Measurements from ENCODE around the gene PCDHGB3. TPM values are rescaled to one million over a fixed set of nuclear protein-coding genes. Genes with fewer than 3 reads are reported as not detected.
"Not testable (repeated sequence)": the region's sequence is repeated elsewhere in the genome, so short reads cannot be mapped to it uniquely, and the experiment has no call there.

The PCDHGB3 gene
- total RNA-seq, 1 experiment from 2014 or later, result 4.2 TPM

GRCh38 chr5:141415275-141415618 lies 45.2 kb downstream of the PCDHGB3 start:
- Mint-ChIP-seq H3K4me1 (peaks cover 30% of the 10 kb centered on the region), H3K9me3 (peaks cover 23% of the 10 kb centered on the region), H3K4me3 (peak overlapping the region; percentile 16; the same call in 1 of the 2 replicates), H3K27me3 (ENCODE audit: low read depth) (peaks cover 21% of the 10 kb centered on the region), H3K36me3 (peaks cover 37% of the 10 kb centered on the region)
- peak; percentile 18; the same call in 1 of the 2 replicates for TF ChIP-seq USF2 (CRISPR knock-in tag; IDR thresholded peaks at IDR 0.05)
- POLR2A ChIA-PET; H3K27ac Mint-ChIP-seq; ATAC-seq; DNase-seq (ENCODE audit: low spot score): not testable (repeated sequence)
- CTCF ChIA-PET, result interaction anchor here (0.6 to 4.3 kb wide), 6 partner anchors 18 to 142 kb away, joined by 3 to 60 read pairs (median 4); partner anchors contain the start of genes PCDHGB5 and PCDHGC3

- Mint-ChIP-seq H3K27me3 (ENCODE audit: low read depth) (peaks cover 21% of the 10 kb centered on the region), H3K36me3 (peaks cover 58% of the 10 kb centered on the region), H3K27ac (peak within 1 kb of the TSS; percentile 46), H3K9me3 (peaks cover 39% of the 10 kb centered on the region), H3K4me3 (peak within 1 kb of the TSS; percentile 91), H3K4me1 (peaks cover 38% of the 10 kb centered on the region)
- CTCF ChIA-PET, result interaction anchor here (0.6 to 3.4 kb wide), 52 partner anchors 9 to 282 kb away, joined by 3 to 69 read pairs (median 6); partner anchors contain the start of genes PCDHB14, PCDHB15, PCDHB16 and PCDHB5
- TF ChIP-seq CREM (CRISPR knock-in tag; IDR thresholded peaks at IDR 0.05) (0 out of 2 replicates have a peak, but pooled peaks have one; percentile 13), ETV6 (CRISPR knock-in tag; IDR thresholded peaks at IDR 0.05) (0 out of 2 replicates have a peak, but pooled peaks have one; percentile 23), HMGXB4 (CRISPR knock-in tag; IDR thresholded peaks at IDR 0.05) (peak; percentile 80), FOXP1 (CRISPR knock-in tag; IDR thresholded peaks at IDR 0.05; ENCODE audit: borderline replicate concordance) (0 out of 2 replicates have a peak, but pooled peaks have one; percentile 25), CTCF (IDR thresholded peaks at IDR 0.05) (peak; percentile 70; the same call in 1 of the 2 replicates)
- ATAC-seq, result peak; percentile 79
- peak; percentile 89 for DNase-seq (ENCODE audit: low spot score)
- POLR2A ChIA-PET, result interaction anchor here (0.5 to 1.2 kb wide), 5 partner anchors 10 to 436 kb away, joined by 3 to 6 read pairs (median 5); partner anchors contain the start of genes PCDHB15 and PCDHGB6
Observed at GRCh38 chr5:141417494-141418172, 47.6 kb downstream of the PCDHGB3 start, which contains the start of gene PCDHGB7. PCDHGB7 (plus strand) TSS chr5:141417677; CDS start chr5:141417860, 183 bp downstream.

GRCh38 chr5:141419074-141419880 lies 49.2 kb downstream of the PCDHGB3 start:
- peaks cover 36% of the 10 kb centered on the region for H3K9me3 Mint-ChIP-seq
- TF ChIP-seq GABPB1 (CRISPR knock-in tag; IDR thresholded peaks at IDR 0.05), result no peak
- TF ChIP-seq ATF1 (CRISPR knock-in tag; IDR thresholded peaks at IDR 0.05), result no peak
- no peak for TF ChIP-seq USF1 (CRISPR knock-in tag; IDR thresholded peaks at IDR 0.05)
- TF ChIP-seq CREB1 (CRISPR knock-in tag; IDR thresholded peaks at IDR 0.05), result no peak
- no peak for TF ChIP-seq TCF7 (CRISPR knock-in tag; IDR thresholded peaks at IDR 0.05; ENCODE audit: low read depth)
- TF ChIP-seq FOXP4 (CRISPR knock-in tag; IDR thresholded peaks at IDR 0.05), result no peak
- TF ChIP-seq CDX4 (CRISPR knock-in tag; IDR thresholded peaks at IDR 0.05; ENCODE audit: borderline replicate concordance), result no peak
- no peak for TF ChIP-seq SMAD3 (CRISPR knock-in tag; IDR thresholded peaks at IDR 0.05; ENCODE audit: borderline replicate concordance)
- no peak overlapping the region for H3K27ac Mint-ChIP-seq
- ATAC-seq (no peak), DNase-seq (ENCODE audit: low spot score) (no peak)
- peak overlapping the region; percentile 91 for H3K4me3 Mint-ChIP-seq
- peaks cover 34% of the 10 kb centered on the region for H3K4me1 Mint-ChIP-seq
- H3K27me3 Mint-ChIP-seq (ENCODE audit: low read depth), result peaks cover 17% of the 10 kb centered on the region
- H3K36me3 Mint-ChIP-seq, result peaks cover 61% of the 10 kb centered on the region
- ChIA-PET POLR2A (interaction anchor here (1.4 kb wide), 1 partner anchor 145 kb away, joined by 4 read pairs; no protein-coding TSS in a partner anchor), CTCF (interaction anchor here (0.6 to 3.6 kb wide), 15 partner anchors 11 to 145 kb away, joined by 4 to 131 read pairs (median 14); partner anchors contain the start of genes PCDHGA12, PCDHGA9 and PCDHGC3)

Data from WTC11 (cell line).